Cerebellar cortex (tissue), 1 donor: Measurements from ENCODE around the gene HNF4A.

Experiments used
- DNase-seq: peaks from one replicate; pipeline ENCODE4 v3.0.0-alpha.2; 2015; ENCODE audit warnings: low spot score

Gene HNF4A

DNA sequence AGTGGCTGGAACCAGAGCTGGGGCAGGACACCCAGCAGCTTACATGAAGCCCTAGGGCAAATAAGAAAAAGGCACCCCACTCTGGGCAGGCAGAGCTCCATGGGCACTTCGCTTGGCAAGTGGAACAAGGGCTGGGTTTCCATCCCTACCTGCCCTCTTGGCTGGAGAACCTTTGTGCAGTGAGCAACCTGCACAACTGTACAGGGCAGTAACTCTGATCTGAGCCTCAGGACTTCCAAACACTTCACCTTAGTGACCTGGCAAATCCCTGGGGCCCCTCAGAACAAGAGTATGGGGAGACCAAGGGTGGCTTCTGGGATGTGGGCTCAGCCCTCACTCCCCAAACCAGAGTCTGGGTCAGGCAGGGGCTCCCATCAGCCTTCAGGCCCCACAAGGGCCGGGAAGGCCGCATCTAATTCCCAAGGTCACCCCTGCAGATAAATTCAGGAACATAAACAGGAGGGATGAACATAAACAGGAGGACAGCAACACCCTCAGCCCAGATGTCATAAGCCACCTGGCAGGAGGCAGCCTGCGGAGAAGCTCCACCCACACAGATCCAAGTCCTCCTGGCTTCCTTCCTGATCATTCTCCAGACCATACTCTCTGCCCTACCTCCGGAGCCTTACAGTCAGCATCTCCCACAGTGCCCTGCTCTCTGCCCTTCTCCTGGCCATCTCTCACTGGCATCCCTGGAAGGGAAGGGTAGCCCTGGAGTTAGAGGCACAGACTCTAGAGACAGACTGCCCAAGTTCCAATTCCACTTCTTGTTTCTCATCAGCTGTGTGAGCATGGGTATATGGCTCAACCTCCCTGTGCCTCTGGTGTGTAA, 37.5 kb downstream of the HNF4A start:
- DNase-seq = no peak

DNA sequence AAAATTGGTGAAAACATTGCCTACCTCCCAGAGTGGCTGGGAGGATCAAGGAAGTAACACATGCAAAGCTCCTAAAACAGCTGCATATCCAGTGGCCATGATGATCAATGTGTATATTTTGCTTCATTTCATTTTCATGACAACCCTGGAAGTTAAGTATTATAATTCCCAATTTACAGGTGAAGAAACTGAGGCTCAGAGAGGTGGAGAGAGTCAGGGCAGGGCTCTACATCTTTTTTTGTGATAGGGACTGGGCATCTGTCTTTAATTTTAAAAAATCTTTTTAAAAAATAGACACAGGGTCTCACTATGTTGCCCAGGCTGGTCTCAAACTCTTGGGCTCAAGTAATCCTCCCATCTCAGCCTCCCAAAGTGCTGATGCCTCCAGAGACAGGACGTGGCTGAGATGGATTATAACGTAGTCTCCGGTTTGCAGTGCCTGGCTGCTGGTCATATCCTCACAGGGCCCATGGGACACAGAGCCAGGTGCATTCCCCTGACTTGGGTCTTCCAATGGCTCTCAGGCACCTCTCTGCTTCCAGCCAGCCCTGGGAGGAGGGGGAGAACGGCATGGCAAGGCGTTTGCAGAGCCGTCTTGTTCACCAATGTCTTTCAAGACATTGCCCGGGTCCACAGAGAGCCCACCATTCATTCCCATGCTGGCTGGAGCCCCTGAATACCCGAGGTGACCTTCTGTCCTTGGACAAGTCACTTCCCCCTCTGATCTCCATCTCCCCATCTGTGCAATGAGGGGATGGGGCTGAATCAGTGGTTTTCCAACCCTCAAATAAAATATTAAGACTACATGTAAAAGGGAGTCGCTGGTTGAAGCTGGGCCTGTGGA, 38.3 kb downstream of the HNF4A start:
- DNase-seq = no peak

DNA sequence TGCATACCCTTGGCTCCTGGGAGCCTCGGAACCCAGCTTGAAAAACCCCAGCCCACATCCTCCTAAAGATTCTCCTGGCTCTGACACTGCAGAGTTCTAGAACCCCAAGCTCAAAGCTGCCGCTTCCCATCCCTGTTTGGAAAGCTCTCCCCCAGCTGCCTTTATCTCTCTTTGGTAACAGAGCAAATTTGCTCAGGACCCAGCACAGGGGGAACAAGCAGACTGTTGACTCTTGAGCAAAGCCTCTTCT, 38.9 kb downstream of the HNF4A start:
- no peak for DNase-seq

DNA sequence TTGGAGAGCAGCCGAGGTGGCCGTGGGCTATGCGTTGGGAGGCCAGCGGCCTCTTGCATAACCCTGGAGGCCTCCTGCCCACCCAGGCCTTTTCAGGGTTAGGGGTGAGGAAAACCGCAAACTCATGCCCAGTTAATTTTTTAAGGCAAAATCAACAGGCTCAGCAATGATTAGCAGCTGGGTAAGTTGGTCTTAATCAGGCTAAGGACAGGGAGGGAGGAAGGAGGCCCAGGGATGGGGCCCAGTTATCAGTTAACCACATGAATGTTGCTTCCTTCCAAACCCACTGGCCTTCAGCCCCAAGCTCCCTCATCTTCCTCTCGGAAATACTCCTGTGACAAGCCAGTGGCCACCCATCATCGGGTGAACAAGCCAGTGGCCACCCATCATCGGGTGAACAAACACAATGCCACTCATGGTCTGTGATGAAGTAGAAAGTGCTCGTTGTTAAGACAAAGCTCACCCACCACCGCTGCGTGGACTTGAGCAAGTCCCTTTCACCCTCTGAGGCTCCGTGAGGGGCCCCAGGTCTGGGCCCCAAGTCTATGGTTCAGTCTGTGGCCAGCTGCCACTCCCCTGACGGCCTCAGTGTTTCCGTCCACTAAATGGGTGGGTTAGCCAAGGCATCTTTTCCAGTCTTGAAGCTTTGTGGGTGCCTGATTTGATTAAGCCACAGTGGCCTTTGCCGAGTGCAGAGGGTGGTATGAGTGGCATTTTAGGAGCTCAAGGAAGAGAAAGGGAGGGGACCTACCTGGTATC, 39.4 kb downstream of the HNF4A start:
- no peak for DNase-seq

DNA sequence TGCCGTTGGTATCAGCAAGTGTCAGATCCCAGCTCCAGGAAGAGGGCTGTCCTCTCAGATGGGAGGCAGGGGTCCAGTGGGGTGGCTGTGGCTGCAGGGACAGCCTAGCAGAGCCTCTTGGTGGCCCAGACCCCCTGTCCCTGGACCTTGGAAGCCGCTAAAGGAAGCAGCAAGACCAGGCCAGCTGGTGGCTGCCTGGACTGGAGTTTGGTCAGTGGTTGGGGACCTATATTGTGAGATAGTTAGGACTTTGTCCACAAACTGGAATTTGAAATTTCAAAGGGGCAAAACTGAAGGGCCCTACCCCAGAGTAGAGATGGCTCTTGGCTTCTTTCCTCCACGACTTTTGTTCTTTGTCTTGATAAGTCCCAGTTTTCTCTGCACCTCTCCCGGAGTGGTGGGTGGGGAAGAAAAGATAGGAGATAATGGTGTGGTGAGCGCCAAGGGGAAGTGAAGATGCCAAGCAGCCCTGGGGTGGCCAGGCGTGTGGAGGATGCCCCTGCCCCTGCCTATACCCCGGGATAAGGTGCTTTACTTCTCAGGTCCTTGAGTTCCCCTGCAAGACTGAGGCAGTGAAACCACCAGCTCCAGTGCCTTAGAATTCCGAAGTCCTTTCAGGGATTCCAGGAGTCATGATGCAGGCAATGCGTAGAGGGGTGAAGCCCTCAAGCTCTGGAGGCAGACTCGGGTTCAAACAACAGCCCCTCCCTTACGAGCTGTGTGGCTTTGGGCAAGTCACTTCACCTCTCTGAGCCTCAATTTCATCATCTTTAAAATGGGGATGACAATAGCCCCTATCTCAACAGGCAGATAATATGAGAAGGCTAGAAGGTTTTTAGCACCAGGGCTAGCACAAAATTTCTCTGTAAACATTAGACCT, 40.2 kb downstream of the HNF4A start:
- DNase-seq = no peak

DNA sequence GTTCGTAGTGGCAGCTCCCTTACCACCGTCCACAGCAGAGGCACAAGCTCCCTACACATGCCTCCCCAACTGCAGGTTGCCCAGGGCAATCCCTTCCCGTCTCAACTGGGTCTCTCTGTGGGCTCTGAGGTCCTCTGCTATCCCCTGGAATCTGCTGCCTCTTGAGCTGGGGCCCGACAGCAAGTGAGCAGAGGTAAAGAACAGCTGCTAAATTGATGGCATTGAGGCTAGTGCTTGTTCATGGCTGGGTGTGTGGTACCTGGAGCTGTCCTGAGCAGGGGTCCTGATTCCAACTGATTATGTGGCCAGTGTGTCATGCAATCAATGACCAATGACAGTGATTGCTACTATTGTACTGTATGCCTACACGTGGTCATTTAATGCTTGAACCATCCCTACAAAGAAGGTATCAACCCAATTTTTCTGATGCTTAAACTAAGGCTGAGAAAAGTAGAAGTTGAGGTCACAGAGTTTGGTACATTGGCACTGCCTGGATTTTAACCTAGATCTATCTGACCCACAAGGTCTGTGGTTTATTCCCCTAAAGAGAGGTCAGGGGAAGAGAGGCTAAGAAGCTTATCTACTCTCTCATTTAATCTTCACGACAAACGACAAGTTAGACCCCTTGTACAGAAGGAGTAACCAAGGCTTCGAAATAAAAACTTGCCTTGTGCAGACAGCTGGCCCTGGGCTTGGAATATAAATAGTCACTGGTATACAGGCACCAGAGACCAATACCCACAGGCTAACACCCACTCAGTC, 41.1 kb downstream of the HNF4A start:
- DNase-seq = no peak

DNA sequence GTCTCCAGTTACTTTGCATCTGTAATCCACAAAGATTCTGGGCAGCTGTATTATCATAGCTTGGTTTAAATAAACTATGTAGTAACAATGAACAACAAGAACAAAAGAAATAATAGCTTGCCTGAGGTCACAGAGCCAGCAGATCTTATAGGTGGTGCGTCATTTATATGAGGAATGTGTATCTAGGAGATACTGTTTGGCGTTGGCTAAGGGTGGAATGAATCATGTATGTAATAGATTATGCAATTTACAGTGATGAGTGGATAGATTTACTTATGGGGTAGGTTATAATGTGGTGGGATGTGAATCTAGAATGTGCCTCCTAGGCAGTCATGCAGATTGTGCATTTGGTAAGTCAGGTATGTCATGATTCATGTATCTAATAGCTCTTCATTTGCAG, 42.8 kb downstream of the HNF4A start:
- no peak for DNase-seq

DNA sequence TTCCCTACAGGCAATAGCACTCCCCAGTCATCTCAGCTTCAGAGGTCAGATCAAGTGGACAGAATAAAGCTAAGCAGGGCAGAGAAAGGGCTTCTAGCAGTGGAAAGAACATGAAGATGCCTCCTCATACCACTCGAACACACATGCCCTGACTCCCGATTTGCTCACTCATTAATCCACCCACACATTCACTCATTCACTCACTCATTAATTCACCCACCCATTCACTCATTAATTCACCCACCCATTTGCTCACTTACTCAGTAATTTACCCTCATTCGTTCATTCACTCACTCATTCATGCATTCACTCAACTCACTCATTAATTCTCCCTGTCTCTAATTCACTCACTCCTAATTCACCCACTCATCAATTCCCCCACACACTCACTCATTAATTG, 43.9 kb downstream of the HNF4A start:
- DNase-seq = no peak

DNA sequence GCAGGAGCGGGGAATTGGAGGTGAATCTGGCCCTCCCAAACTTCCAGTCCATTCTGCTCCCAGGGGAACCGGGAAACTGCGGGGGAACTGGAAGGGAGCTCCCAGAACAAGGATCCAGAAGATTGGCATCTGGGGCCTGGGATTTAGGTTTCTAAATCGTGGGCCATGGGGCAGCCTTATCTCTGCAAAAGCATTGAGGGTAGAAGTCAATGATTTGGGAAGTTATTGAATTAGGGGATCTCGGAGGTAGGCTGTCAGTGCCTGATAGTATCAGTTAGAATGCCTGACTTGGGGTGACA, 45.1 kb downstream of the HNF4A start:
- DNase-seq = no peak

DNA sequence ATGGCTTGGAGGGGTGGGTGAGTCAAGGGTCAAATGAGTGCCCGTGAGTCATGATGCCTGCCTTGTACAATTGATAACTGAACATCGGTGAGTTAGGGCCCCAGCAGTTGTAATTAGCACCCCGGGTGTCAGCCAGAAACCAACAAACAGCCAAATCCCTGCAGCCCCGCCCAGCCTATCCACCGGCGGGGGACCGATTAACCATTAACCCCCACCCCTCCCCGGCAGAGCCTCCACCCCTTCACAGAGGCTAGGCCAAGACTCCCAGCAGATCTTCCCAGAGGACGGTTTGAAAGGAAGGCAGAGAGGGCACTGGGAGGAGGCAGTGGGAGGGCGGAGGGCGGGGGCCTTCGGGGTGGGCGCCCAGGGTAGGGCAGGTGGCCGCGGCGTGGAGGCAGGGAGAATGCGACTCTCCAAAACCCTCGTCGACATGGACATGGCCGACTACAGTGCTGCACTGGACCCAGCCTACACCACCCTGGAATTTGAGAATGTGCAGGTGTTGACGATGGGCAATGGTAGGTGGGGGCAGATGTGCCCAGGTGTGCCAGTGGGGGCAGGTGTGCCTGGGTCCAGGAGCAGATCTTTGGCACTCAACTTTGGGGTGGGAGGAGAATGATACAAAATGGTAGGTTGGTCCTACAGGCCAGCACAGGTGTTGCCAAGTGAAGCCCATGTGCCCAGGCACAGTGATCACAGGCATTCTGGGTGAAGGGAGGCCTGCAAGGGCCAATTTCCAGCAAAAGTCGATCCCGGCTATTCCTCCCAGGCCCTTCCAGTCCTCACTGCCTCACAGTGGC, 45.7 kb downstream of the HNF4A start:
- no peak for DNase-seq

DNA sequence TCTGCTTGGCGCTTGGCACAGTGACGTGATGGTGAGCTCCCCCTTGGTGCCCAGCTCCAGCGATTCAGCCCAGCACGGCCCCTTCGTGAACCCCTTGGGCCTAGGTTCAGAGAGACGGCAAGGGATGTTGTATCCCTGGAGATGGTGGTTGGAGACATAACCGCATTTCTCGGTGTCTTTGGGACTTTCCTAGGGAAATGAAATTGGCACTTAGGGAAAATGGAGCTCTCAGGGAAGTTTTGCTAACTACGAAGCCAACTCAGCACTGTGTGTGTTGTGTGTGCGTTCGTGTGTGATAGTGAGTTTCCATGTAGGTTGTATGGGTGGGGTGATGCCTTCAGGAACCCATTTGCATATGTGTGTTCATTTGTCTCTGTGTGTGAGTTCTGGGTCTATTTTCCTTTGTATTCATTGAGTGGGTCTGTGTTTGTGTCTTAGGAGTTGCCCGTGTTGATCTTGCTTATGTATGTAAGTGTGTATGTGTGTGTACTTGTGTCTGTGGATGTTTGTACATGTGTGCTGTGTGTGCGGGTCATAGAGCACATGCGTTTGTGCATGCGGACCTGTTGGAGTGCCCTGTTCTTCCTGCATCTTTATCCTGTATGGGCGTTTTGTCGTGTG, 46.4 kb downstream of the HNF4A start:
- no peak for DNase-seq

DNA sequence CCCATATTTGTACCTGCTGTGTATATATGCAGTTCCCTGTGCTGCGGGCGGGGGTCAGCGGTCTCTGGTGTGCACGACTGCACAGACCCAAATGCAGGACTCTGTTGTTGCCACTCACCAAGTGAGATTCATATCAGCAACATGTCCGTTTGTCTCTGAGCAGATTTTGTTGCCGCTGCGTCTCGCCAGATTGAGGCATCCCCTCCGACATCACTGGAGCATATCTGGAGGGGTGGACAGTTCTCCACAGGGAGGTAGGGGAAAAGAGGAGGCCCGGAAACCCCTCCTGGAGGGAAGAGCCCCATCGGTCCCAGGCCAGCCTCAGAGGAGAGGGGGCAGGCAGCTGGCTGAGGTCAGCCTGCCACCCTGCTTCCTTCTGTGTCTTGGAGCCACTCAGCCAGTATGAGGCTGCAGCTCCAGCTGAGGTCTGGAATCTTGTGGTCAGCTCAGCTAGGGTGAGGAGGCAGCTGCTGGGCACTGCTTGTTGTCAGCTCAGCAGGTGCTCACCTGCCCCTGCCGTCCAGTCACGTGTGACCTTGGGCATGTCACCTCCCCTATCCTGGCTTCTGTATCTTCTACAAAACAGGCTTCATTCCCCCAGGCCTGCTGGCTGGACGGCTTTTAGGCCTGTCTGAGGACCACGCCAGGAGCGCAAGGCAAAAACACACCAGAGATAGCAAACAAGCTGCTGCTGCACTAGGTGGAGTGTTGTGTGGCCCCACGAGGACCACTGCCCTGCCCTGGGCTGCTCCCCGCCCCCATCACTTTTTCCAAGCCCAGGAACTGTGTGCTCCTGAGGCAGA, 47.1 kb downstream of the HNF4A start:
- DNase-seq = no peak

DNA sequence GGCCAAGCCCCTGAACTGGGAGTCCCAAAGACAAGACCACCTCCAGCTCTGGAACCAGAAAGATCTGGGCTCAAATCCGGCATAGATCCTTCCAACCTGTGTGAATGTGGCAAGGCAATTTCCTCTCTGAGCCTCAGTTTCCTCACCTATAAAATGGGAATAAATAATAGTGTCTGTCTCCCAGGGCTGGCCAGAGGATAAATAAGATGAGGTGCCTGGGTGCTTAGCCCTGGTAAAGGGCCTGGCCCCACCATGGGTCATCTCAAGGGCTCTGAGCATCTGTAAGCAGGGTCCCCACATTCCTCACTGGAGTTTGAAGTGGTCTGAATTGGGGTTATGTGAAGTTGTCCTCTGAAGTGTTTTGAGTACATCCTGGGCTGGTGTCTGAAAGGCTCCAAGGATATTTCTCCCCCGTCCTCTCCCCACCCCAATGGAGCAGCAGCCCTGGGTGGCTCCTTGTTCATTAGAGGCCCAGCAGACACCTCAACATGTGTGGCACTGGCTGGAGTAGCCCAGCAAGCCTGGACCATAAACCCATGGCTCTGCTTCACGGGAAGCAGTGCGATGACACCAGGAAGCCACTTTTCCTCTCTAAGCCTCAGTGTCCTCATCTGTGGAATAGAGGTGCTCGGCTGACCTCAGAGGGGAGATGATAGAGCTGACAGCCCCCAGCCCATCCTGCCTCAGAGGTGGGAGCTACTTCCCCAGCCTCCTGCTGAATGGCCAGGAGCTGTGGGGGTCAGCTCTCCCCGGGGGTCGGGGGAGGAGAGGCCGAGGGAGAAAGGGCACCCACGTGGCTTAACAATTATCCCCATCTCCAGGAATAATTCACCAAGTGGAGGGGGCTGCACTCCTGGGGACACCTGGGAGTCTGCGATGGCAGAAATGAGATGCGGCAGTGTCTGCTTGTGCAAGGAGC, 48.0 kb downstream of the HNF4A start:
- no peak for DNase-seq

DNA sequence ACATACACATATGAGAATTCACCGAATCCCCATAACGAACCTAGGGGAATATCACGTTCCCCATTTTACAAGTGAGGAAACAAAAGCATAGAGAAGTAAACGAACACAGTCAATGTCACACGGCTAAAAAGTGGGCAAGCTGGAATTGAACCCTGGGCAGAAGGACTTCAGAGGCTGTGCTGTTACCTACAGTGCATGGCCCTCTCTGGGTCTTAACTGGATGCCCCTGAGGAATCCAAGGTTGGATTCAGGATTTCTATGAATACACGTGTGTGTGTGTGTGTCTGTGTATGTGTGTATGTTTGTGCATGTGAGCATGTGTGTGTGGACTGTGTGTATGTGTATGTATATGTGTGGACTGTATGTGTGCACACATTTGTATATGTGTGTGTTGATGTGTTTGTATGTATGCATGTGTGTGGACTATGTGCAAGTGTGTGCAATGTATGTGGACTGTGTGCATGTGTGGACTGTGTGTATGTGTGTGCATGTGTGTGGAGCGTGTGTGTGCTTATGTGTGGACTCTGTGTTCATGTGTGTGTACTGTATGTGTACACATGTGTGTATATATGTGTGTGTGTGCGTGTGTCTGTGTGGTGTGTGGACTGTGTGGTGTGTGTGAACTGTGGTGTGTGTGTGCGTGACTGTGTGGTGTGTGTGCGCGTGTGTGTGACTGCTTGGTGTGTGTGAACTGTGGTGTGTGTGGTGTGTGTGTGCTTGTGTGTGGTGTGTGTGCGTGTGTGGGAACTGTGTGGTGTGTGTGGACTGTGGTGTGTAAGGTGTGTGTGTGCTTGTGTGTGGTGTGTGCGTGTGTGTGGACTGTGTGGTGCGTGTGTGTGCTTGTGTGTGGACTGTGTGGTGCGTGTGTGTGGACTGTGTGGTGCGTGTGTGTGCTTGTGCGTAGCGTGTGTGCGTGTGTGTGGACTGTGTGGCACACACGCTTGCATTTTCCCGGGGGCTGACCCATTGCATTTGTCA, 49.0 kb downstream of the HNF4A start:
- DNase-seq = no peak

DNA sequence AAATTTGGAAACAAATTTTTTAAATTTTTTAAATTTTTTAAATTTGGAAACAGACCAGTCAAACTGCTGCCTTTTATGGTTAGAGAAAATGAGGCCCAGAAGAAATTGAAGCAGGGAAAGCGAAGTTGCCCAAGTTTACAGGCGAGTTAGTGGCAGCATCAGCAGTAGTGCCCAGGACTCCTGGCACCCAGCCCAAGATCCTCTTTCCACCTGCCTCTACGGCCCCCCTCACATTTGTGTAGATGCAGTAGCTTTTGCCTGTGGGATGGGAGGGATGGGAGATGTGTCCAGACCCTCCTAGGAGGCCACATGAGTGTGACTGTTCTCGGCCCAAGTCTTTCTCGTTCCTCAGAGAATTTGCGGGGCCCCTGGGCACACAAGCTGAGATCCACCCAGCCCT, 49.8 kb downstream of the HNF4A start:
- no peak for DNase-seq

DNA sequence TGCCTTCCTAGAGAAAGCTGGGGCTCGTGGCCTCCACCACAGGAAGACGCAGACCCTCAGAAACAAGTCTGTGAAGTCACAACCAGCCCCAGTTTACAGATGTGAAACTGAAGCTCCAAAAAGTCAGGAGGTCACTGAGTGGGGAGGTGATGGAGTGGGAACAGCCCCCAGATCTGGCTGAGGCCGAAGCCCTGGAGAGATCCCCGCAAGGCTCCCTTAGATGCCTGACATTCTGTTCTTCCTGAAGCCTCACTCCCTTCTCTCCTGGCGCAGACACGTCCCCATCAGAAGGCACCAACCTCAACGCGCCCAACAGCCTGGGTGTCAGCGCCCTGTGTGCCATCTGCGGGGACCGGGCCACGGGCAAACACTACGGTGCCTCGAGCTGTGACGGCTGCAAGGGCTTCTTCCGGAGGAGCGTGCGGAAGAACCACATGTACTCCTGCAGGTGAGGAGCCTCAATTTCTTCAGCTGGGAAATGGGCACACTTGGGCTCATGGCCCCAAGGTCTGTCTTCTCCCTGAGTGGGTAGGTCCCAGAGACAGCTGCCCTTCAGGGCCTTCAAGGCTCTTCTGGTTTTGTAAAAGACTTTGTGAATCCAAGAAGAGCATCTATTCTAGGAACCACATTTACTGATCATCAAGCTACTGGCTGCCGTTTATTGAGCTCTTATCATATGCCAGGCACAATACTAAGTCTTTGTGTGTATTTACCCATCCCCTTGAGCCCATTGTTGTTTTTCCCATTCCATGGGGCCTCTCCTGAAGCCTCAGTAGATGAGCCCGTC, 50.5 kb downstream of the HNF4A start:
- no peak for DNase-seq
